Loucy (cell line): Measurements from ENCODE around the gene FBXO11.

Experiments
- H2AFZ ChIP-seq: fragments of 200-600 bp; sonication (generic); 2 replicates; pipeline ENCODE4 v1.6.0; 2016; ENCODE audit warnings: antibody characterized with exemption, mild to moderate bottlenecking, low read length, moderate library complexity
- H3F3A ChIP-seq: fragments of 200-600 bp; 2 replicates; pipeline ENCODE4 v1.6.0; 2016; ENCODE audit warnings: antibody characterized with exemption, low read depth, mild to moderate bottlenecking
- H3K27me3 ChIP-seq: fragments of 200-600 bp; sonication (generic); 2 replicates; pipeline ENCODE4 v1.6.1; 2014; ENCODE audit warnings: low read length, mild to moderate bottlenecking; ENCODE audit not compliant: insufficient read depth, poor library complexity, severe bottlenecking
- H3K36me3 ChIP-seq: fragments of 200-600 bp; sonication (generic); 2 replicates; pipeline ENCODE4 v1.6.1; 2016; ENCODE audit warnings: low read length; ENCODE audit not compliant: insufficient read depth
- H3K4me1 ChIP-seq: fragments of 200-600 bp; sonication (generic); 2 replicates; pipeline ENCODE4 v1.5.1; 2014; ENCODE audit warnings: low read length, mild to moderate bottlenecking; ENCODE audit not compliant: insufficient read depth, poor library complexity, severe bottlenecking
- H3K4me2 ChIP-seq: fragments of 200-600 bp; sonication (generic); 2 replicates; pipeline ENCODE4 v1.6.0; 2014; ENCODE audit warnings: antibody characterized with exemption, low read length, low read depth, mild to moderate bottlenecking; ENCODE audit not compliant: poor library complexity, severe bottlenecking
- H3K4me3 ChIP-seq: fragments of 200-600 bp; sonication (generic); 2 replicates; pipeline ENCODE4 v1.5.1; 2014; ENCODE audit warnings: low read length, mild to moderate bottlenecking, mixed read lengths; ENCODE audit not compliant: poor library complexity, severe bottlenecking
- H3K79me2 ChIP-seq: fragments of 200-600 bp; sonication (generic); 2 replicates; pipeline ENCODE4 v1.6.1; 2014; ENCODE audit warnings: low read length; ENCODE audit not compliant: insufficient read depth
- H3K9ac ChIP-seq: fragments of 200-600 bp; sonication (generic); 2 replicates; pipeline ENCODE4 v1.6.0; 2014; ENCODE audit warnings: mild to moderate bottlenecking, low read depth, low read length, moderate library complexity; ENCODE audit not compliant: poor library complexity, severe bottlenecking
- H3K9me2 ChIP-seq: fragments of 200-600 bp; sonication (generic); replicated peaks from 2 replicates; pipeline ENCODE4 v1.6.1; 2016; ENCODE audit warnings: low read depth, low read length, mixed read lengths
- H3K9me3 ChIP-seq: fragments of 200-600 bp; sonication (generic); 2 replicates; pipeline ENCODE4 v1.6.1; 2014; ENCODE audit warnings: mild to moderate bottlenecking, antibody characterized with exemption, low read length, low read depth; ENCODE audit not compliant: insufficient read depth
- H4K20me1 ChIP-seq: fragments of 200-600 bp; sonication (generic); 2 replicates; pipeline ENCODE4 v1.6.0; 2014; ENCODE audit warnings: antibody characterized with exemption, low read length, mild to moderate bottlenecking; ENCODE audit not compliant: insufficient read depth, poor library complexity, severe bottlenecking
- EZH2phosphoT487 ChIP-seq: fragments of 200-600 bp; IDR thresholded peaks from 2 replicates; pipeline ENCODE4 v1.6.1; 2018; ENCODE audit warnings: antibody characterized with exemption, mild to moderate bottlenecking, moderate library complexity, borderline replicate concordance
- TF ChIP-seq, protein P1 (sequence below): fragments of 200-600 bp; sonication (generic); conservative IDR thresholded peaks from 2 replicates; pipeline ENCODE4 v1.5.1; 2014; ENCODE audit warnings: mild to moderate bottlenecking, antibody characterized with exemption, low read length

FBXO11 gene

DNA sequence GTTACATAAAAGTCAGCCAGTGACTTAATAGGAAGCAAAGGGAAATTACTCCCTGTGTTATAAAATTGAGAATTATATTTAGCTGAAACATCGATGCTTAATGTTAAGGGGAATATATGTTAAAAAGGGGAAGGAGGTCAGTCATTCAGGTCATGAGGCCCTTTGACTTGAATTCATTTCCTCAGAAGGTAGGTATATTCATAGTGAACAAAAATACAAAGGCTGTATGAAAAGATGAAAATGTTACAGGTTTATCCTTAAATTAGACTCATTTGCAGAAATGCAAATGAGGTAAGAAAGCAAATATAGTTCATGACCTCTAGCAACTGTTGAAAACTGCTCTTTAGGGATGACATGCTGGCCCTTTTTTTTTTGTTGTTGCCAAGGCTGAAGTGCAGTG, 102.5 kb downstream of the FBXO11 start:
- Histone ChIP-seq H3K9me3 (no peaks in the 10 kb centered on the region), H3K9me2 (no peaks in the 10 kb centered on the region), H3K9ac (no peak overlapping the region), H3K79me2 (peaks cover 50% of the 10 kb centered on the region; the same call in 1 of the 2 replicates), H3K4me3 (no peak overlapping the region), H3K4me2 (no peak overlapping the region), H3F3A (0 out of 2 replicates have a peak, but pooled peaks cover 3% of the 10 kb centered on the region), H3K36me3 (peaks cover 99% of the 10 kb centered on the region), H4K20me1 (peaks cover 44% of the 10 kb centered on the region), H3K27me3 (no peaks in the 10 kb centered on the region), H3K4me1 (no peaks in the 10 kb centered on the region), H2AFZ (no peak overlapping the region)
- TF ChIP-seq, protein P1, sequence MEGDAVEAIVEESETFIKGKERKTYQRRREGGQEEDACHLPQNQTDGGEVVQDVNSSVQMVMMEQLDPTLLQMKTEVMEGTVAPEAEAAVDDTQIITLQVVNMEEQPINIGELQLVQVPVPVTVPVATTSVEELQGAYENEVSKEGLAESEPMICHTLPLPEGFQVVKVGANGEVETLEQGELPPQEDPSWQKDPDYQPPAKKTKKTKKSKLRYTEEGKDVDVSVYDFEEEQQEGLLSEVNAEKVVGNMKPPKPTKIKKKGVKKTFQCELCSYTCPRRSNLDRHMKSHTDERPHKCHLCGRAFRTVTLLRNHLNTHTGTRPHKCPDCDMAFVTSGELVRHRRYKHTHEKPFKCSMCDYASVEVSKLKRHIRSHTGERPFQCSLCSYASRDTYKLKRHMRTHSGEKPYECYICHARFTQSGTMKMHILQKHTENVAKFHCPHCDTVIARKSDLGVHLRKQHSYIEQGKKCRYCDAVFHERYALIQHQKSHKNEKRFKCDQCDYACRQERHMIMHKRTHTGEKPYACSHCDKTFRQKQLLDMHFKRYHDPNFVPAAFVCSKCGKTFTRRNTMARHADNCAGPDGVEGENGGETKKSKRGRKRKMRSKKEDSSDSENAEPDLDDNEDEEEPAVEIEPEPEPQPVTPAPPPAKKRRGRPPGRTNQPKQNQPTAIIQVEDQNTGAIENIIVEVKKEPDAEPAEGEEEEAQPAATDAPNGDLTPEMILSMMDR: no peak
- TF ChIP-seq EZH2phosphoT487: no peak

DNA sequence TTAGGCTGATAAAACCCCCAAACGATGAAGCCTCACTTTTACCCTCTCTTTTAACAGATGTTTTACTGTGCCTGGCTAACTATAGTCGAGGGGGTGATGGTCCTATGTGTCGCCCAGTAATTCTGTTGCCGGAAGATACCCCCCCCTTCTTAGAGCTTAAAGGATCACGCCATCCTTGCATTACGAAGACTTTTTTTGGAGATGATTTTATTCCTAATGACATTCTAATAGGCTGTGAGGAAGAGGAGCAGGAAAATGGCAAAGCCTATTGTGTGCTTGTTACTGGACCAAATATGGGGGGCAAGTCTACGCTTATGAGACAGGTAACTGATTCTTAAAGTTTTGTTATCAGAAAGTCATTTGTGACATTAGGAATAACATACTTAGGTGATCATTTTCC, 102.9 kb downstream of the FBXO11 start:
- TF ChIP-seq, protein P1: no peak
- TF ChIP-seq EZH2phosphoT487: no peak
- peaks cover 51% of the 10 kb centered on the region; the same call in 1 of the 2 replicates for H3K79me2 ChIP-seq
- H3K4me2 ChIP-seq: no peak overlapping the region
- H3K9me3 ChIP-seq: no peaks in the 10 kb centered on the region
- H3K4me1 ChIP-seq: no peaks in the 10 kb centered on the region
- no peak overlapping the region for H3K9ac ChIP-seq
- no peaks in the 10 kb centered on the region for H3K9me2 ChIP-seq
- H2AFZ ChIP-seq: no peak overlapping the region
- H3K27me3 ChIP-seq: no peaks in the 10 kb centered on the region
- no peak overlapping the region for H3K4me3 ChIP-seq
- H3F3A ChIP-seq: 0 out of 2 replicates have a peak, but pooled peaks cover 3% of the 10 kb centered on the region
- peaks cover 99% of the 10 kb centered on the region for H3K36me3 ChIP-seq
- peaks cover 47% of the 10 kb centered on the region for H4K20me1 ChIP-seq

DNA sequence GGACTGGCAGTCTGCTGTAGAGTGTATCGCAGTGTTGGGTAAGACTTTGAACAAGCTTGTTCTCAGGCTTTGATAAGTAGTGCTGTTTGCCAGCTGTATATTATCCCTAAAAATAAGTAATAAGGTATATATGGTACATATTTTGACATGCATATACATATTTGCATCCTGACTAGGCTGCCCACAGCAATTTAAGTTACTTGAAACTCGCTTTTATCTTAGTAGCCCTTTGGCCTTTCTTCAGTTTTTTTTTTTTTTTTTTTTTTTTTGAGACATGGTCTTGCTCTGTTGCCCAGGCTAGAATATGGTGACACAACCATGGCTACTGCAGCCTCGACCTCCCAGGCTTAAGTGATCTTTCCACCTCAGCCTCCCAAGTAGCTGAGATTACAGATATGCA, 105.2 kb downstream of the FBXO11 start:
- TF ChIP-seq, protein P1: no peak
- TF ChIP-seq EZH2phosphoT487: no peak
- H3K9me2 ChIP-seq: no peaks in the 10 kb centered on the region
- no peaks in the 10 kb centered on the region for H3F3A ChIP-seq
- no peaks in the 10 kb centered on the region for H3K4me1 ChIP-seq
- H3K9me3 ChIP-seq: no peaks in the 10 kb centered on the region
- no peak overlapping the region for H2AFZ ChIP-seq
- no peak overlapping the region for H3K4me2 ChIP-seq
- peaks cover 99% of the 10 kb centered on the region for H3K36me3 ChIP-seq
- H3K79me2 ChIP-seq: peaks cover 72% of the 10 kb centered on the region; the same call in 1 of the 2 replicates
- no peak overlapping the region for H3K9ac ChIP-seq
- no peaks in the 10 kb centered on the region for H3K27me3 ChIP-seq
- H3K4me3 ChIP-seq: no peak overlapping the region
- peaks cover 69% of the 10 kb centered on the region for H4K20me1 ChIP-seq
